GM10847 (cell line): ENCODE measurements around the gene PBX3.

Experiments
- POLR2A ChIP-seq: IDR thresholded peaks from 2 replicates; pipeline ENCODE4 v1.6.1; 2011; ENCODE audit not compliant: insufficient read length; ENCODE audit errors: extremely low read depth

PBX3 gene

DNA sequence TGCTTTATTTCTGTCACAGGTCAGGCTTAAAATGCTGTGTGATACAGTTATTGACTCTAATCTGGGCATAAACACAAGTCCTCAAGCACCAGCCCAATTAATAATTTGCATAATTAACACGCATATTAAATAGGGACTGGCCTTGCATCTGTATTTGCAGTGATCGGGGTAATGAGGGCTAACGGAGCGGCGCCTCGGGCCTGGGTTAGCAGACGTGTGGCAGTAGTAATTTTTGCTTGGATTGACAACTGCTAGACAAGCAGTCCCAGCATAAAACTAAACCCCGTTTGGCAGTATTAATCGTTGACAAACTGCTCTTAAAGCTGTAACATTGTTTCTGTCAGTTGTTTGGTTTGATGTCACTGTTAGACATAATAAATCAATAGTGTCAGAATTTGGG, 109.2 kb downstream of the PBX3 start:
- no peak for TF ChIP-seq POLR2A

DNA sequence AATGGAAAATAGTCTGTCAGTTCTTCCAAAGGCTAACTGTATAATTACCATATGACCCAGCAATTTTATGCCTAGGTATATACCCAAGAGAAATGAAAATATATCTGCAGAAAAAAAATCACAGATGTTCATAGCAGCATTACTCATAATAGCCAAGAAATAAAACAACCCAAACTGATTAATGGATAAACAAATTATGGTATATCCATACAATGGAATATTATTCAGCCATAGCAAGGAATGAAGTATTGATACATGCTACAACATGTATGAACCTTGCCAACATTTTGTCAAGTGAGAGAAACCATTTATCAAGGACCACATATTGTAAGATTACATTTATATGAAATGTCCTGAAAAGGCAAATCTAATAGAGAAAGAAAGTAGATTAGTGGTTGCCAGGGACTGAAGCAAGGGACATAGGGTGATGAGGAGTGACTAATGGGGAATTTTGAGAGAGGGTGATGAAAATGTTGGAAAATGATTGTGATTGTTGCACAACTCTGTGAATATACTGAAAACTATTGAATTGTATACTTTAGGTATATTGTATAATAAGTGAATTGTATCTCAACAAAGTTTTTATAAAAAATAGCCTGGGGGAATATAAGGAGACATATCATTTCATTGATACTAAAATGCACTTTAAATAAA, 114.4 kb downstream of the PBX3 start:
- no peak for TF ChIP-seq POLR2A

DNA sequence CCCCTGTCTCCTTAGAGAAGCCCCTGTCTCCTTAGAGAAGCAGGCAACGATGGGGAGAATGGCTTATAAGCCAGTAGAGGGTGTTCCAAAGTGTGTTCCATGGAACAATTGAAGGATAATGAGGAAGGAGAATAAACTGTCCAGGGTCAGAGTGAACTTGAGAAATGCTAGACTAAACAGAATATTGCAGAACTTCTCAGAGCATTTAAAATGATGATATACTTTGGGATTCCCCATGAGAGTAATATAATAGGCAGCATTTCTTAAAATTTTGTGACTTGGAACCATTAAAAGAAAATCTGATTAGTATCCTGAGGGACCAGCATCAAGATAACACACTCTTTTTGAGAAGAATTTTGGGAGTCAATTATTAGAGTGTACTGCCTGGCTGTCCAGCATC, 116.8 kb downstream of the PBX3 start:
- TF ChIP-seq POLR2A = no peak

DNA sequence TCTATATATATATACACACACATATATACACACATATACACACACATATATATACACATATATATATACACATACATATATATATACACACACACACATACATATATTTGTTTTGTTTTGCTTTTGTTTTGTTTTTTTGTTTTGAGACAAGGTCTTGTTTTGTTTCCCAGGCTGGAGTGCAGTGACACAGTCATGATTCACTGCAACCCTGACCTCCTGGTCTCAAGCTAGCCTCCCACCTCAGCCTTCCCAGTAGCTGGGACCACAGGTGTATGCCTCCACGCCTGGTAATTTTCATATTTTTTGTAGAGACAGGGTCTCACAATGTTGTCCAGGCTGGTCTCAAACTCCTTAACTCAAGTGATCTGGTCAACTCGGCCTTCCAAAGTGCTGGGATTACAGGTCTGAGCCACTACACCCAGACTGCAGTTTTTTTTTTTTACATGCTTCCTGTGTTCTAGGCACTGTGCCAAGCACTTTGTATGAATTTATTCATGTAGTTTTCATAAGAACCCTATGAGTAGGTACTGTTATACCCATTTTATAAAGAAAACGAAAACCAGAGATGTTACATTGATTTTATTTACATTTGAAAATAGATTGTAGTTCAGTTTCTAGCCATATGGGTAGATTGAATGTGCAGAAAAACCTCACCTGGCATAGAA, 120.7 kb downstream of the PBX3 start:
- no peak for TF ChIP-seq POLR2A

DNA sequence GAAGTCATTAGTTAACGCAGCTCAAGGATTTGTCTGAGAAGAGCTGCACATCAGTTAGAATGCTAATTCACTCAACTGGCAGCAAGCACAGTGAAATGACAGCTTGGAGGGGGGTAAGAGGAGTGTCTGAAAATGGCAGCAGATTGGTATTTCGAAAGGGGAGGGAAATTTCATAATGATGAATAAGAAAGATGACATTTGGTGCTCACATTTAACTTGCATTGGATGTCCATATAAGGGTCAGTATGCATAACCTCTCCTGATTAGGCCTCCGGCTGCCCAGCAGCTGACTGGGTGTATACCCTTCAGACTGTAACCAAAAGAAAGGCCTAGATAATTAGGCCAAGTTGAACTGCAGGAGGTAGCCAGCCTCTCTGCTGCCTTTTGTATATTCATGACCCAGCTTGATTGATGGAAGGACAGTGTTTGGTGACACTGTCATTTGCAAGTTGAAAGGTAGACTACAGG, 131.0 kb downstream of the PBX3 start:
- TF ChIP-seq POLR2A = no peak

DNA sequence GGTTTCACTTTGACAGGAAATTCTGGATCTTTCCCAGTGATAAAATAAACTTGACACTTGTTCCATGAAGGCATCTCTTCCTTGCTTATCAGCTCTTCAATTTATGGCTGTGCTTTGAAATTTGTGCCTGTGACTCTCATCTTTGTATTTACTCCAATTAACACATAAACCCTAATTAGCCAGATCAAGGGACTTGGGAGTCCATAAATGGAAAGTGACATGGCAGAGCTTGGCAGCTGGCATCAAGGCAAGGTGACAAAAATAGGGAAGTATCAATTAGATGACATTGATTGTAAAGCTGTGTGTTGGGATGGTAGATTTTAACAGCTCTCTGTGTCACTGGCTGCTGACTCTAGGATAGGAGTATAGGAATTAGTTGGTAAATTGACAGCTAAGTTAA, 133.9 kb downstream of the PBX3 start:
- no peak for TF ChIP-seq POLR2A

DNA sequence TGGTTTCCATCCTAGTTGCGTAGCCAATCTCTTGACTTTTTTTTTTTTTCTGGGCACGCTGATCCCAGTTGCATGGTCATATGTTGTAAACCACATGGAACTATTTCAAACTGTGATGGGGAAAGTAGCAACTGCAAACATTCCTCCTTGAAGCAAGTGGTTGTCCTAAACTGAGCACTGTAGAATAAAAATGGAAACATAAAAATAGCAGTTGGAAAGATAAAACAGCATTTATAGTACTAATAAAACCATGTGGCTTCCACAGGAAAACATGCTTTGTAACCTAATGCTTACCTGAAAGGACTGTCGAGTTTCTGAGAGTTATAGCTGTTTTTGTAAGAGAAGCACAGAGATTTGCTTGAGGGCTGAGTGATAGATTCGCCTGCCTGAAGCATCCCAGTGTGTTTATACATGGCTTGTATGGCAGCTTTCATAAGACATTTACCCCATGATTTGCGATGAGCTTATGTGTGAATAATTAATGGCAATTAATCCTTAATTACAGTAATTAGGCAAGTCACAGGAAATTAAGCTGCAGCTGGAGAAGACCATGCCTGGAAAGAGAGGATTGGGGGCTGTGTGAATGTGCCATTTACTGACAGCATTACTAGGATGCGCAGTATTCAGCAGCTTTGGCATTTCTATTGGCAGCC, 136.5 kb downstream of the PBX3 start:
- no peak for TF ChIP-seq POLR2A

DNA sequence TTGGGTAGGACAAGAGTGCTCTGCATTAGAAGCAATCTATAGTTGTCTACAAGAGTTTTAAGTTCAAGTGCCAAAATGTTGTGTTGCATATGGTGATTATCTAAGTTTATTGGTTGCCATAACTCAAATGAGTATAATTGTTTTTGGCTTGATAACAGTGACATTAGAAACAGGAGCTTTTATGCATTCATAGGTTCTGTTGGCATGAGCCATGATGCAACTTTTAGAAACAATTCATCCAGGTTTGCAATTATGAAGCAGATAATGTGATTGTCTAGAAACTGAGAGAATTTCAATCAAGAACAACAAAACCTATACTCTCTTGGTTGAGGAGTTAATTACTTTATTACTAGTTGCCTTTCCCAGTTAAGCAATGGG, 137.0 kb downstream of the PBX3 start:
- TF ChIP-seq POLR2A = no peak

DNA sequence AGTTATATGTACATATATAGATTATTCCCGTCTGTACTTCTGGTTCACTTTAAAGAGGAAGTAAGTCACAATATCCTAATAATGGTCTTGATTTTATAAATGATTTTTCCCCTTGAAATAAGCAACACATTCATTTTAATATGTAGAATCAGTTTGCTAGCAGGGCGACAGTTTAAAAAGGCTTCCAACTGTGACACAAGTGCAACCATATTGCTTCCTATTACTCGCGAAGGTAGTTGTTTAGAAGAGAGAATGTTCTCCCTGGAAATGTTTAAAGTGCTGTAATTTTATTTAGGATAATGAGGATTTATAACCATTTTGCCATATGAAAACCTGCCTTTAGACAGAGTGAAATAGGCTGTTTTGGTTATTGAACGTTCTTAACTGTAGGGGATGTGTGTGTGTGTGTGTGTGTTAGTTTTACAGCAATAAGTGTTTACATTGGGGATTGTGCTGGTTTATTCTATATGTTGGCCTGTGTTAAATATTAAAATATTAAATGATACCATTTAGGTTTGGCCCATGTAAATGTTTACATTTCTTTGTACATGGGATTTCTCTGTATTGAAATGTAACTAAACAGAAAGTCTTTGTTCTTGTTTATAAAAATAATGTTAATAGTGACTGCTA, 138.3 kb downstream of the PBX3 start:
- TF ChIP-seq POLR2A = no peak

DNA sequence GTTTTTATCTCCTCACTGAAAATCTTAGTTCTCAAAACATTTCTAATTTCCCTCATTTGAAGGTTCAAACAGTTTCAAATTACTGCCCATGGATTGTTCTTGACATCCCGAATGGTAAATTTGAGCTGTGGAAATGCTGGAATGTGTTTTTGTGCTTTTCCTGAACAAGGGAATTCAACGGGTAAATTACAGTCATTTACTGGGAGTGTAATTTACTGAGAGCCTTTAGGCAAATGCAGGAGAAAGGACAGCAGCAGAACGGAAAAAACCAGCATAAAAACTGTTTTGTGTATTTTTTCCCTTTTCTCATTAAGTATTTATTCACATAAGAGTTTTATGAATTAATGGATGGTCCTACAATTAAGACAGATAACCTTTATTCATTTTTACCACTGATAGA, 139.2 kb downstream of the PBX3 start:
- TF ChIP-seq POLR2A = no peak

DNA sequence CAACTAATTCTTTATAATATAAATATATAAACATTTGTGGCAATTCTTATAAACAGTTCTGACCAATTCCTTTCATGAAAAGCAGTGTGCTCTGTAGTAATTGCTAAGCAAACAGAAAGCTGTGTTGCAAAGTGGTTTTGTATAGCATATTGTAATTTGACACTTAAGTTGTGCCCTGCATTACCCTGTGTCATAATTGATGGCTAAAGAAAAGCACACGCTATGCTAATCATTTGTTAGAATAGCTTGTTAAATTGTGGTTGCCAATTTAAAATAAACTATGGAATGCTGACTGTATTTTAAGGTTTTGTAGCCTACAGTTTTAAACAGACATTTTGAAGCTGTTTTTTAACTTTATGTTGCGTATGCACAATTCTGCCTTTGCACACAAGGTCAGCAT, 140.0 kb downstream of the PBX3 start:
- no peak for TF ChIP-seq POLR2A

DNA sequence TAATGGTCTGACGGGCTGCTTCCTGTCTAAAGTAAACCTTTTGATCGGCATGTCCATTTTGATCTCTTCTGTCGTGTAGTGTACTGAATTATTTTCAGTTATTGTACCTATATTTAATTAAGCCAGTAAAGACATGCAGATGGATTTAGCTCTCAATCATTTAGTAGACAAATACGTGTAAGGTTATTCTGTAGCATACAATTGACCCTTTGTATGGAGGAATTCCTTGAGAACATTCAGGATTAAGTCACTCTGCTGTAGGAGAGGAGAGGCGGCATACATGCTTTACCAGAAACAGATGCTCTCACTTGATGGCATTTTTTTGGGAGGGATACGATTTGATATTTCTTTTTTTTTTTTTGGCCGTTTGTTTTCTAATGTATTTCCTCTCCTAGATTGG, 141.0 kb downstream of the PBX3 start:
- no peak for TF ChIP-seq POLR2A

DNA sequence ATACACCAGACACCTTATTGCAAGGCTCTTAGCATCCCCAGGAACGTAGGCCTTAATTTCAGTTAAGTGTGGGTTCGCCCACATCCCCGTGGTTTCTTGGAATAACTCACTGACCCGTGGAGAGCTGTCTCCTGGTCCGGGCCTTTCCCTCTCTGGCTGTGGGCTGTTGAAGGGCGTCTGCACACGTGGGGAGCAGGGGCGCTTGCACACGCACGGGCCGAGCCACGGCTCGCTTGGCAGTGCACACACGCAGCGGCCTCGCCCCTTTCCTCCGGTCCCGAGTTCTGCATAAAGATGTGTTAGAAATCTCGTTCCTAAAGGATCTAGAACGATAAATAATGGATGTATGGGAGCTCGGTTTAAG, 141.9 kb downstream of the PBX3 start:
- TF ChIP-seq POLR2A = no peak

DNA sequence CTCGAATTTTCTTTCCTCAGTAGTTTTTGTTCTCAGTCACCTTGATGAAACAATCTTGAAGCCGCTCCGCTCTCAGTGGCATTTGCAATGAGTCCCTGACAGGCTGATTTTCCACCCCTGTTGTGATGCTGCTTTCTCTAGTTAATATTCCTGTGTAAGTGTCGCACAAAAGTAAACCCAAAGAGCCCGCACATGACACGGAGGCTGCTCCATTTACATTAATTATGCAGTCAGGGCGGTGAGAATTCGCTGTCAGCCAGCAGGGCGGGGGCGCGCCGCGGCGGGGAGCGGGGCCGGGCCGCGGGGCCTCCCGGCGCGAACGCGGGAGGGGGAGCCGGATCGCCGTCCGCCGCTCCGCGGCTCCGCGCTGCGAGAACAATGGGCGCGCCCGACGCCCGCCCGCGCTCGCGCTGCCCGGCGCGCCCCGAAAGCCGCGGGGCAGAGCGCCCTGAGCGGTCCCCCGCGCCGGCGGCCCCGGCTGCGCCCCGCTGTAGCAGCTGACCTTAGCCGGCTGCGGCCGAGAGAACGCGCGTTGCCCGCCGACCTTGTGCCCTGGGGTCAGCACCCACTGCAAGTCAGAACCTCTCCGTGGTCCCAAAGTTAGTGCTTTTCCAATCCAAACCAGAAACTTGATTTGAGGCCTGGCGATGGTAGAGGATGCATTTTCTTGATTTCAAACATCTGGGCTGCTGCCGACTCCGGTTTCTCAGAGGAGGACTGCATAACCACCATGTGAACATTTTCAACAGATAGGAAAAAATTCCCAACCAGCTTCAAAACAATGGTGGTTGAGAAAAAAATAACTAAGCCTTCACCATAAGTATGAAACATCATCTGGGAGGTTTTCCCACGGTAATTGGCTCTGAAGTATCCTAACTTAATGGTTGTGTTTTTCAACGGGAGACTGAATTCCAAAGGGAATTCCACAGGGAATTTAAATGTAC, 142.6 kb downstream of the PBX3 start:
- no peak for TF ChIP-seq POLR2A

DNA sequence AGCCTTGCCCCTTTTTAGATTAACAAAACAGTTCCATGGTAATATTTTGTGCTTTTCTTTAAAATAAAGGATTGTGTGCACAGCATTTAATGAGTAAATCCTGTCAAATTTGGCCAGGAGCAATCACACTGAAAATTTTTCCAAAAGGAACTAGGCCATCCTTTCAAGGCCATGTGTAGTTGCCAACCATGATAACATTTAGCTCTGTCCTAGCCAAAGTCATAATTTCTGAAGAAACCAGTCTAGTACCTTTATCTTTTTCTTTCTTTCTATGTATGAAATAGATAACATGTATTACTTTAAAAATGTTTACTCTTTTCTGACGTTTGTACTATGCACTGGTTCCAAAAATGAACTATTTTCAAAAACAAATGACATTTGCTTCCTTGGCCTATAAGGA, 143.7 kb downstream of the PBX3 start:
- TF ChIP-seq POLR2A = no peak

DNA sequence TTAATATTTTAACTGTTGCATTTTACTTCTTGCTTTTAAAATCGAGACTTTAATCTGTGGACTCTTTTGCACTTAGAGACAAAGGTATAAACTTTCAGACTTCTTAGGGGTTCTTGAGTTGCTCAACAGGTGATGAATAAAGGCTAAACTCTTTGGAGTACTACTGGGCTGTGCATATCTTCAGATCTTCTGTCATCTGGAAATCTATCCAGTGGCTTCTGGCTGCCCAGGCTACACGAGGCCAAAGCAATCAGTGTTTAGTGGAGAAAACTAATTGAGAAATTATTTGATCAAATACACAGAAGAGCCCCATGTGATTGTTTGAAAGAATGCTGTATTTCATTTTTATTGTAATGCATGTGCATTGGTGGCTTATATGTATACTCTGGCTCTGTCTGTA, 146.1 kb downstream of the PBX3 start:
- TF ChIP-seq POLR2A = no peak

DNA sequence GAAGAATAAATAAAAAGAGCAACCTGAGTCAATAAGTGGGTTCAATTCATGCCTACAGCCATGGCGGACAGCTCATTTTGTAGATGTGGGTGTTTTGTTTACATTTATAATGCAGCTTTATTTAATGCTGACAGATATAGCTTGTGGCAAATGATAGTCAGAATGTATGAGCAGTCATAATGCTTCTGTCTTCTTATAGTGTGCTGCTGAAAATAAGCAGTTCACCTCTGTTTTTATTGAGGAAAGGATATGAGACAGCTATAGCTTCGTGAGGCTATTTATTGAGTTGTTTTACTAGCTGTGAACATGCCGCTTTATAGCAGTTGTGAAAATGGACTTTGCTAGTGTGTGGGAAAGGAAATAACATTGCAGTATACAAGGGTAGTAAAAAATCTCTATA, 147.4 kb downstream of the PBX3 start:
- no peak for TF ChIP-seq POLR2A
